T-helper 1 cell (primary cell): ENCODE results near the gene NCBP2L.

ENCODE experiments used
- DNase-seq, 5 donors: peaks; one replicate each; pipeline ENCODE4 v3.0.0-alpha.2; 2012 to 2020
- total RNA-seq, 4 donors: gene quantifications; one replicate each; lab custom pipeline; 2026; lab: John Stamatoyannopoulos, UW

NCBP2L gene
- 0 to 0.30 (median 0) reads per million in 4 donors for total RNA-seq

DNA sequence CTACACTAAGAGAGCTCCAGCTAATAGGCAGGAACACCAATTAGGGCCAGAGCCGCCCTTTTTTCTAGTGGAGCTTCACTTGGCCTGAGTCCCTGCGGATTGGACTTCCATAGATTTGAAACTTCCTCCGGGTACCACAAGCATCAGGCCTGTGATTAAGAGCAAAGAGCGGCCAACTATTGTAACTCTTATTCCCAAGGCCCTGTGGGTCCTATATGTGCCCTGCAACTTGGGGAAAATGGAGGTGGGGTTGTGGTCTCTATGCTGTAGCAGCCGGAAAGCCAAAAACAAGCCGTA is at the start of gene NCBP2L:
Gene NCBP2L (plus strand): TSS at position 198 of the 297 bp plus-strand sequence. CDS start 16,488 bp downstream, outside the sequence.
- no peak for DNase-seq

DNA sequence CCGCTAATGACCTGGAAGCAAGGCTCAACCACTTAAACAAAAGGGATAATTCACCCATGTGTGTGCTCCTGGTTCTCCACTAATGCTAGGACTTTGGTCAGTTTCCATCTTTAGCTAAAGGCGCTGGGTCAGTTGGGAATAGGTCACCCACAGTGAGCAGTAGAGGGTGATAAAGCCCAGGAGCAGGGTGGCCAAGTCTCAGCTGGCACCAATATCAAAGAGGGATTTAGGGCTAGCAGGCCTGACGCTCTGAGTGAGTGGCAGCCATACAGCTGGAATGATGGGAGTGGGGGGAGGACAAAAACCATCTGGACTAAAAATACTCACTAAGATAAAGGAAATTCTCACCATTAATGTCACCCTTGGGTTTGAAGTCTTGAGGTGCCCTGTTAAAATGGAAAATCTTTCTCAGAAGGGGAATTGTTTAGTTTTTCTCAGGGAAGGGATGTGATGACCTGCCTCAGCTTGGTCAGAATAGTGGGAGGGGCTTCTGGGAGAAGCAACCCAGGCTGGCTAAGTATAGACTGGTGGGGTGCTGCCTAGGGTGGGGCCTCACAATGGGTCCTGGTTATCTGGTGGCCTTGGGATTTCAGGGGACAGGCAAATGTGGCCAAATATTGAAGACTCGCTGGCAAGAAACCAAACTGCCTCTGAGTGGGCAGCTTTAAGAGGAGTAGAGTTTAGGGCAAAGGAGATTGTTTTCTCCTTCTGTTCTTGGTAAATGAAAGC is 49.0 kb upstream of the NCBP2L start:
- no peak for DNase-seq

DNA sequence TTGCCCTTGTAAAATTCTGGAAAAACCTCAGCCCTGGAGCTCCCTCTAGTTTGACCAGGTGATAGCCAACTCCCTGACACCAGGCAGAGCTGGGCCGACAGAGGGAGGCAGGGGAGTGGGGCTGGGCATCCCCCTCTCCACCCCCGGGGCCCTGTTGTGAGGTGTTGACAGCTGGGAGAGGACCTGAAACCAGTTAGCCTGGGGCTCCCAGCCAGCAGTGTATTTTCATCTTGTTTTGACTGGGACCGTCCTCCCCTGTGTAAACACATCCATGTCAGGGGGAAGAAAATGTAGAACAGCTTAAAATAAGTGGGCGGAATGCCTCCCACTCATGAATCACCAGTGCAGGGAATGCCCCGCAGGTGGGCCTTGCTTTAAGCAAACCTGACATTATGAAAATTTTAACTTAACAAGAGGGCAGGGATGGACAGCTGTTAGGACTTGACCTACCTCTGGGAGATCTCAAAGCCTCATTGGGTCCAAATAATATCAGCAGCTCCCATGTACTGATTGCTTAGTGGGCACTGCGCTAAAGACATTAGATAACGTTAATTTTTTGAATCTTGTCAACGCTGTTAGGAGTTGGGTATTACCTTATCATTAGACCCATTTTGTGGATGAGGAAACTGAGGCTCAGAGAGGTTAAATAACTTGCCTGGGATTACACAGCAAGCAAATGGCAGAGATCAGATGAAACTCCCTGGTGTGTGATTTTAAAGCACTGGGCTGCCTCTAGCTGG is 47.8 kb upstream of the NCBP2L start:
- DNase-seq = no peak

DNA sequence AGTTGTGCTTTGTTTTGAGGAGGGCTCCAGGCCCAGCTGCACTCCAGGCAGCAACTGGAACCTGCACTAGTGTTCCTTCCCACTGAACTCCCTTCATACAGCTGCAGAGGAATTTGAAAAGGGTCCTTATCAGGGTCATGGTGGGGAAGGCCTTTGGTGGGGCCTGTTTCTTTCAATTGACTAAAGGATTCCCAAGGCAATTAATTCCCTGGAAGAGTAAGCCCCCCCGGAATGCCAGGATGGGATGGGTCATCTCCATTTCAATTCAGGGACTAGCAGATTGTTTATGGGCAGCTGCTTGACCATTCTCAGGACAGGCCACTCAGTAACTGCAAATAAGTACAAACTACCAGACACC is 47.3 kb upstream of the NCBP2L start:
- no peak for DNase-seq

DNA sequence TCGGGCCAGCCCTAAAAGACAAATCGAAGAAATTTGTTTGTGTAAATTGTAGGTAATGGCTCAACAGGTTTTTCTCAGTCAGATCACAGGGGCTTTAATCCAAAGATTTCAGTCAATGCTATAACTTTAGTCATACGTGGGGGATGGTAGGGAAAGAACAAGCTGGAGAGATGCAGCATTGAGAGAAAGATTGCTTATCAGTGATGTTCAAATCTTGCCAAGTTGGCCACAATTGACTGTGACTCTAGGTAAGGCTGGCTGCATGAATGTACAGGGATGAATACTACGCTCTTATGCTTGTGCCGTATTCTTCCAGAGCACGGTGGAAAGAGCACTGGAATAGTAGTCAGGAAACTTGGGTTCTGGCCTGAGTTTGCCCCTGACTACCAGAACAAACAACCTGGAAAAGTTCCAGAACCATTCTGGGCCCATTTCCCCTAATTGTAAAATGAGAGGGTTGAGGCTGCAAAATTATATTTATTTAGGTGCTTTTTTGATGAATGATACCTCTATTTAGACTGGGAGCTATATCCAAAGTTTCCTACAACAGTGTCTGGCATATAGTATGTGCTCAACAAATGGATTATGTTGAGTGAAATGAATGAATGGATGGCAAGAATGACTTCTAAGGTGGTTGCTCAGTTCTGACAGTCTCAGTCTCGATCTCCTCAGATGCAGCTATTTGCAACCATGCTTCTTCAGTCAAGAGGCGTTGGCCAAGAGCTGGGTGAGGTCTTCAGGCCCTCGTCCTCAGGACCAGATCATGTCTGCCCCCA is 46.4 kb upstream of the NCBP2L start:
- DNase-seq = no peak

DNA sequence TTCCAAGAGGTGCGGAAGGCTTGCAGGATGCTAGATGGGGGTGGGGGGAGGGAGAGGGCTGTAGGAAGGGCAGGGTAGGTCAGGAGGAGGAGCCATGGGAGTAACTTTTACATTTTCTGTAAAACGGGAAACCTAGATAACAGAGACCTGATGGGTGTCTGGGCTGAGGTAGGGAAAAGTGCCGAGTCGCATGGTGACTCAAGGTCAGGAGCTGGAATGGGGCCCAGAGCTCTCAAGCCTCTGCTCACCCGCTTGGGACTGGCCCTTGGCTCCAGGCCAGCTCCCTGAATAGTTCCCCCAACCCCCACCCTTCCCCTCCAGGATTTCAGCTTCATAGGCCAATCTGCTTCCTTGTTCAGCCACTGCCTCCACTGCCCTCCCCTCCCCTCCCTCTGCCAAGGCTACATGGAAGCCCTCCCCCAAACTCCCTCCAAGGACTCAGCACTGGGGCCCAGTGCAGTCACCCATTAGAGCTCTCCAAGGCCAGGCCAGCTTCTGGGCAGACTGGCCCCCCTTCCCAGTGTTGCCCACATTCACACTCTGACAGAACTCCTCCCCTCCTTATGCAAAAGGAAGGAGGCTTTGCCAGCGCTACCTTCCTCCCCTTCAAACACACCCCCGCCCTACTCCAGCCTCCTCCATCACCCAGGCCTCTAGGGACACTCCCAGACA is 45.6 kb upstream of the NCBP2L start:
- no peak for DNase-seq

DNA sequence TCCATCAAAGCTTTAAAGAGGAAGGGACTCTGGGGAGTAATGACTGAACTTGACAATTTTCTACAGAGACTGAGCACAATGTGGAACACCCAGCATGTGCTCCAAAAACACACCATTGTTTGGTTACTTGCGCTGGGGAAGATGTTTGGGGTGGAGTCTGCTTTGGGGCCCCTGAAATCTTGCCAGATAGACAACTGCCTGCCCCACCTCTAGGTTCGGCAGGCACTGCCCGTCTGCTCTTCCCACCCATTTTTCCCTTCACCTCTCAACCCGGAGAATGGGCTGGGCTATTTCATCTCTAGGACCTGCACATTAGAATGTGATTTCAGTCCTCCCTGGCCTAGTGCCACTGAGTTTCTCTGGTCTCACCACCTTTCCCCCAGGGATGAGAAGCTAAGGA is 43.8 kb upstream of the NCBP2L start:
- DNase-seq = no peak

DNA sequence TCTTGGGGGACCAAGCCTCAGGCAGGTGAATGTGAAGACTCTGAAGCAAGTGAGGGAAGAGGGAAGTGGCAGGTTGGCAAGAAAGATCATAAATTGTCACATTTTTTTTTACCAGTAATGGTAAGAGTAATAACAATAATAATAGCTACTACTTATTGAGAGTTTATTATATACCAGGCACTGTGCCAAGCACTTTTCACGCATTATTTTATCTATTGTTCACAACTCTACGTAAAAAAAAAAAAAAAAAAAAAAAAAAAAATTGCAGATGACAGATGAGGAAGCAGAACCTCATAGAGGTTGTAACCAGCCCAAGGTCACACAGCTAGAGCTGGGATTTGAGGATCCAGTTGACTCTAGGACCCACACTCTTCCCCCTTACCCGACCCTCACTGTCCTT is 42.9 kb upstream of the NCBP2L start:
- DNase-seq = no peak

DNA sequence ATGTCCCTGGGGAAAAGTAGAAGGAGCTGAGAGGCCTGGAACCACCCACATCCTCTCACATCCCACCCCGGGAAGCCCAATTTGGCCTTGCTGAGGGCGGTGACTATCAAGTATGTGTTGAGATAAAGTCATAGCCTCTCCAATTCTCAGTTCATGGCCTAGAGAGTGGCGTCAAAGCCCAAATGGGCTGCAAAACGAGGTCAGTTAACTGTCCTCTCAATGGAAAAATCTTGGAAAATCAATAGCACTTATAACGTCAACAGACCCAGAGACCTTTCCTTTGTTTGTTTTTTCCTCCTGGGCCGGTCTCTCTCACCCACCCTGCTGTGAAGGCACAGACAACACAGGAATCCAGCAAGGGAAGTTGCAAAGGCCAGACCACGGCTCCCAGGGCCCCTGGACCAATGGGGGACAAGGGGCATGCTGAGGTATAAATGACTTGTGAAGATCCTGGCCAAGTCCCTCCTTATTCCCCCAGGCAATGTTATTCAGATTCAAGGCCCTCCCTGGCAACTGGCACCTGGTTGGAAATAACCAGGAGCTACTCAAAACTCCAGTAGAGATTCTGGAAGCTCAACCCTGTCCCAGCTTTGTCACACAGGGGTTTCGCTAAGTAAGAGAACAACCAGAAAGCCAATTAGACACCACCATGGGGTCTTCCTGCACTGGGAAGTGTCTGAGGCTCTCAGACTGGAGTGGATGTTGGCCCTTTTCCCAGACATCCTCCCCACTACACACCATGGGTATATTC is 40.6 kb upstream of the NCBP2L start:
- no peak for DNase-seq

DNA sequence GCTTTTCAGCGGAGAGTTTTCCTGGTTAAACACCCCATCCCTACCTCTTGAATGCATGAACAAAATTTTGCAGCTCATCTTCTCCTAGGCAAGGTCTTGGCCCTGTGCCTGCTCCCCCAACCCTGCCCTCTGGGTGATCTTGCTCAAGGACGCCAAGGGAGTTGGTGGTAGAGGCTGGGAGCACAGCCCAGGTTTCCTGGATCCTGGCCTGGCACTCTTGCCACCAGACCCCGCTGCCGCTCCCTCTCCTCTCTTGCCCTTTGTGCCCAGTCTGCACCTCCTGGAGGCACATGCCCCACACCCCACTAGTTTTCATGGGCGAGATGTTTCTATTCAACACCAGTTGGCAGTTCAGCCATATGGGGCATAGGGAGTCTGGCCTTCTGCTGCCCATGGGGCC is 39.3 kb upstream of the NCBP2L start:
- DNase-seq = no peak

DNA sequence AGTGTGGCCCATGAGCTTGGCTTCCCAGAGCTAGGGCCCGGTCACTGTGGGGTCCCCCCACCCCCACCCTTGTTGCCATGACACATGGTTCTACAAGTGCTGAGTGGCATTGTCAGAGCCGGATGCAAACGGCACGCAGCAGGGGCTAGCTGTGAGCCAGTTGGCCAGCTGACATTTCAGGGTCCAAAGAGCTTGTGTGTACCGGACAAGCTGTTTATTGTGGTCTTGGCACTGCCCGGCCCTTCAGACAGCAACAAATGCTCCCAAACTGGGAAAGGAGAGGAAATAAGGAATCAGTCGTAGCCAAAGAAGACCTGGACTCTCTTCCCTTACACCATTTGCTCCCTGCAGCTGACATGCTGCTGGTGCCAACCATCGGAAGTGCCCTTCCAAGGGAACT is 38.8 kb upstream of the NCBP2L start:
- no peak for DNase-seq

DNA sequence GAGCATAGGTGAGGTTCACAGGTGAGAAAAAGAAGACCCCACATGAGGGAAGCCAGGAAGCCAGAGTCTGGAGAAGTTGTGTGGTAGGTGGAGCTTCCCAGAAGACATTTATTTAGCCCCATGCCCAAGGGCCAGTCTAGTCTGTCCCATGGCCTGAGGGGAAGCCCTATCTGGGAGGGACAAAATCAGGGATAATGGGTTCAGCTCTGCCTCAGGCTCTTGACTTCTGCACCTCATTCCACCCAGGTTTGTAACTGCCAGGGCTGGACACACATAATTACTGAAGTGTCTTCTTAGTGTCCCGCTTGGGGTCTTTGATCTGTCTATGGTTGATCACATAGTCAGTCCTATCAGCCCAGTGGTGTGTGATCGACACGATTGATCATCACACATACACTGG is 38.0 kb upstream of the NCBP2L start:
- no peak for DNase-seq

DNA sequence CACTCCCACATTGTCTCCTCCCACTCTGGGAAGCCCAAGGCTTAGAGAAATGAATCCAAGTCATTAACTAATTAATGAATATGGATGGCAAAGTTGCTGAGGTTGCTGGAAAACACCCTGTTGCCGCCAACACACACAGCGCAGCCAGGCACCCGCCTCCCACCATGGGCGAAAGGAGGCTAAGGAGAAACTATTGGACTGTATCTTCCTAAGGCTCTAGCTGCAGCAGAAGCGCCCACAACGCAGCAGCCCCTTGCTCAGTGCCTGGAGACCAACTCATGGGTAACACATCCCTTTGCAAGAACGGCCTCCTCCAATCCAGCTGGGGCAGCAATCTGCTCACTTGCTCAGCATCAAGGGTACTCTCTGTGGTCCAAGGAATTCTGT is 36.1 kb upstream of the NCBP2L start:
- peak in 1 of 5 donors; percentile 1 for DNase-seq

DNA sequence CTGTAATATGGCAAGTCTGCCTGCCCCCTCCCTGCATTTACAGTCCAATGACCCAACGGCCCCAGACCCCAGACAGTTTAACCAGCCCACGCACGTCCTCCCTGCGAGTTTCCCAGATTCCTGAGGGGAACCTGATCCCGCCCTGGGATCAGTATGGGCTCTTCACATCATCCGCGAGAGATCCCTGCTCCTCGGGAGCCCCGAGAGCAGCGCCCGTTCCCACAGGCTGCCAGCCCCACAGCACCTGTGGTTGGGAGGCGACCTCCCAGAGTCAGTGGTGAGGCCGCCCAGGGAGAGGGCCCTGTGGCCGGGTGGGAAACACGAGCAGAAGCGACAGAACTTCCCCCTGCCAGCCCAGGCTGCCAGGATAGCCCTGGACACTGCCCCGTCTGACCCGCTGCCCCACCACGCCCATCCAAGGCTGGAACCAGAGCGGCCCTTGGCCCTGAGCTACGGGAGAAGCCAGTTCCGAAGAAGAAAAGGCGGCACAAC is 34.8 kb upstream of the NCBP2L start:
- DNase-seq = no peak

DNA sequence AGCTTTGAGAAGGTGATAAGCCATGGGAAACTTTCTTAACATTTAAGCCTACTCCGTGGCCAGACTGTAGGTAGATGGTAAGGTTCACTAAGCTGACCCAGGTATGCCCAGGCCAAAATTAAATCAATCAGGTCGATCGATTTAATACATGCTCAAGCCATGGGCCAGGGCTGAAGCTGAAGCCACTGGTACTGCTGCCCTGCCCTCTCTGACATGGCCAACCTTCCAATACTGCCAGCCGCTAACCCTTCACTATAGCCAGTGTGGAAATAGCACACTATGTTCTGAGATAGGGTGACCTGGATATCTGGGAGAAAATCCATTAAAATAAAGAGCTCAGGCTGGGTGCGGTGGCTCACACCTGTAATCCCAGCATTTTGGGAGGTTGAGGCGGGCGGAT is 33.5 kb upstream of the NCBP2L start:
- DNase-seq = no peak

DNA sequence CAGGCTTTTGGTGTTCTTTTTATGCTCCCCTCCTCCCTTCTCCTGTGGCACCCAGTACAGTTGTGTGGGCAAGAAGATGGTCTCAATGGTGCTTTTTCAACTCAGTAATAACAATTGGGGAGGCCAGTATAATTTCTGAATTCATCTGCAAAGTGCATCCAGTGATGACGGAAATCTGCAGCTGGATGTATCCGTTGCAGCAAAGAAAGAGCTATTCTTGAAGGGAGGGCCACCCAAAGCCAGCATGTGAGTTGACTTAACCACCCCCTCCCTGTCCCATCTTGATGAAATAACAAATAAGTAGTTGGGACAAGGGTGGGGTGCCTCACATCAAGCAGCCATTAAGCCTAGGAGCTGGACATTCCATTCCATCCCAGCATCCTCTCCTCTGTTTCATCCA is 32.7 kb upstream of the NCBP2L start:
- no peak for DNase-seq

DNA sequence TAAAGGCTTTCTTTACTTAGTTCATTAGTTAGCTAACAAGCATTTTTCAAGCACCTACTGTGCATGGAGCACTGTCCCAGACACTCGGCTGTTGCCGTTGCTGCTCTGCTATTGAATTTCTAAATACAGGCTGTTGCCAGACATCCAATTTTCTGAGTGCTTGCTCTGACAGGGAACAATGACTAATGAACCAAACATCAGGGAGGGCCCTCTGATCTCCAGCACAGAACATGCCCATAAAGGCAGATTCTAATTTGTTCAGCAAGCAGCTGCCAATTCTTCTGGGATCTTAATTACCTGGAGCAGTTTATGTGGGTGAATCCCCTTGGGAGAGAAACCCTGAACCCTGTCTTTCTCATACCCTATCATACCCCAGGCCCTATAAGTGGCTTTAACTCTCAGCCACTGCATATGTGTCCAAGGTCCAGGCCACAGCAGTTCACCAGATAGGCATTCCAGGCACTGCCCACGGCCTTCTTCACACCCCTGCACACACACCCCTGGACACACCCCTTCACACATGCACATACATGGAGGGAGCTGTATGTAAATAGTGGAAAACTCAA is 29.9 kb upstream of the NCBP2L start:
- DNase-seq = no peak

DNA sequence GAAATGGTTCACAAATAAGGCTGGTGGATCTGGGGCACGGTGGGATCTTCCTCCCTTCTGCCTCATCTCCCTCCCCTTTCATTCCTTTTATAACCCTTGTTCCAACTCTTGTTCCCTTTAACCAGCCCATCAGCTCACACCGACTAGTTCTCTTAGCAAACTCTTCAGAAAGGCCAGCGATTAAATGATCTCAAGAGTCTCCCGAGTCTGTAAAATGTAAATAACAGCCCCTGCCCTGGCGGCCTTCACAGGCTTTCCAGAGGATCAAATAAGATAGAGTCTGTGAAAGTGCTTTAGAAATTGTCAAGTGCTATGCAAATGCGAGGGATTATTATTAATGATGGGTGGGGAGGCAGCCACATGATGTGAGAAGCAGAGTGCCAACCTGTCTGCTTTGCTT is 29.0 kb upstream of the NCBP2L start:
- no peak for DNase-seq

DNA sequence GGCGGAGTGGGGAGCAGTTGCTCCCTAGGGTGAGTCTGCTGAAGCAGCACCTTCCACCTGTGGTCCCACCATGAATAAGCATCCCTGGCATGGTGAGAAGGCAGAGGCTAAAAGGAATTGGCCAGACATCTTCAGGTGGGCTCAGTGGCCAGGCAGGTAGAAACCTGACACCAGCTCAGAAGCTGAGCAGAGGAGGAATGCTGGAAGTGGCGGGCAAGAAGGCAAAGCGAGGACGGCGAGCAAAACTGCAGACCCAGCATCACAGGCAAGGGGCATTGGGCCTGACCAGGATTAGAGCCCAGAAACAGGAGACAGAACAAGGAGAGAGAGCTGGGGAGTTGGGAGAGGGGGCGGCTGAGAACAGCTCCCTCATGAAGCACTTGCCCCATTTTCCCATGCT is 27.3 kb upstream of the NCBP2L start:
- DNase-seq = no peak

DNA sequence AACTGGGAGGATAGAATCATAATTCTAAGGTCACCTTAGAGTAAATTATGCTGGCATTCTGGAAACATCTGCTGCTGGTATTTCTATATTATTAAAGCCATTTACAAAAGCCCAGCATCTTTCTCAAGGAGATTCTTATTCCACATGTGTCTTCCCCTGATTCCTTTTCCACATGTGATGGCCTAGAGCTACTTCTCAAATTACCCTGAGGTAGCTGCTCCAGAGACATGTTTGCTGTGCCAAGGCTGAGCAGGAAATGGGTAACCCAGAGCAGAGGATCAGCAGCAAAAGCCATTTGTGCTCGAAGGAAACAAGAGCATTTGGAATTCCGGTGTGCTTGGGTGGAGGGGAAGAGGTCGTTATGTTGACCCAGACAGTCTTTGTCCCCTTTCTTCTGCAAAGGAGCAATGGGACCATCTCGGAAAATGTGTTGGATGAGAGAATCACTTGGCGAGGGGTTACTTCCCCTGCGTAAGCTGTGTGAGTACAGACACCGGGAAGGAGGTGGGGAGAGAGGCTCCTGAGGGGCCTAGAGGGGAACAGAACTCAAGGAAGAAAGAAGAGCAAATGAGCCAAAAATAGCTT is 26.6 kb upstream of the NCBP2L start:
- DNase-seq = no peak

DNA sequence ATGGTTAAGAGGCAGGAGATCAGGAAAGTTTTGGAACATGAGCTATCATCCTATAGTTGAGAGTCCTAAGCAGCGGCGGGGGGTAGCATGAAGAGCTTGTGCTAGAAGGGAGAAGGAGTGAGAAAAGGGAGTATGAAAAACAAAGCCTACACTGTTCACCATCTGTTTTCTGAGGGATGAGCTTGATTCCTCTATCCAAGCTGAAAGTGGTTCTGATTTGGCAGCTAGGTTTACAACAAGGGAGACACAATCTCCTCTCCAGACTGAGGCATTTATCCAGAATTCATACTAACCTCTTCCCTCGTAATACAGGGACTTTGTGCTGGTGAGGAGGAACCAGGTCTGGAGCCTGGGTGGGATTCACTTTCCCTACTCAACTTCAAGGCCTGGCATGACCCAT is 25.5 kb upstream of the NCBP2L start:
- no peak for DNase-seq

DNA sequence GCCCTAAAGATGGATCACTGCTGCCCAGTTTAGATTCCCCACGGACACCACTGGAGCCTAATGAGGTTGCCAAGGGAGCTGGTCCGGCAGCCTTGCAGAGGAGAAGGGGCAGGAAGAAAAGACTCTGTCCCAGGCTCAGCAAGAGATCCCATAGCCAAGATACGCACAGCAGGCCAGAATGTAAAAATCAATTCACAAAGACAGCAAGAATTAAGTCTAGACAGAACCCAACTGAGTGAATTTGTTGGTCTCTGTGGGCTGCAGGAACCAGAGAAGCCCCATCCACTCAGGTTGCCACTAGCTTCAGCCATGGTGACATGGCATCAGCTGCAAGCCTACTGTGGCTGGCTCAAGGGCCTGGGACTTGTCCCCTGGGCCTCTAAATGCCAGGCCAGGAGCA is 24.8 kb upstream of the NCBP2L start:
- DNase-seq = no peak
